VCaP (cell line): ENCODE results near the gene HLA-C.
"Not testable (repeated sequence)": the region's sequence is repeated elsewhere in the genome, so short reads cannot be mapped to it uniquely, and the experiment has no call there.

ENCODE experiments used
- H3K27ac ChIP-seq: fragments of 450-650 bp; 2 replicates; pipeline ENCODE4 v1.5.1; 2017
- CTCF ChIP-seq: fragments of 450-650 bp; conservative IDR thresholded peaks from 2 replicates; pipeline ENCODE4 v1.5.1; 2017; ENCODE audit warnings: mild to moderate bottlenecking, moderate library complexity

Gene HLA-C

GRCh38 chr6:31270788-31271640 lies 878 bp downstream of the HLA-C start:
- H3K27ac ChIP-seq: no peak overlapping the region
- TF ChIP-seq CTCF: no peak

DNA sequence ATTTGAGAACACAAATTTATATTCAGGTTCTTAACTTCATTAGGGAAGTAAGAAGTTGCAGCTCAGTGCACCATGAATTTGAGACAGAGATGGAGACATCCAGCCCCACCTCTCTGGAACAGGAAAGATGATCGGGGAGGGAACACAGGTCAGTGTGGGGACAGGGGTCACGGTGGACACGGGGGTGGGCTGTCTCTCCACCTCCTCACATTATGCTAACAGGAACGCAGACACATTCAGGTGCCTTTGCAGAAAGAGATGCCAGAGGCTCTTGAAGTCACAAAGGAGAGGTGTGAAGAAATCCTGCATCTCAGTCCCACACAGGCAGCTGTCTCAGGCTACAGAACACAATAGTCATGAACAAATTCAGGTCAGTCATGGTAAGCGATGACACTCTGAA lies 3.1 kb downstream of the HLA-C start:
- TF ChIP-seq CTCF: no peak
- no peak overlapping the region for H3K27ac ChIP-seq

DNA sequence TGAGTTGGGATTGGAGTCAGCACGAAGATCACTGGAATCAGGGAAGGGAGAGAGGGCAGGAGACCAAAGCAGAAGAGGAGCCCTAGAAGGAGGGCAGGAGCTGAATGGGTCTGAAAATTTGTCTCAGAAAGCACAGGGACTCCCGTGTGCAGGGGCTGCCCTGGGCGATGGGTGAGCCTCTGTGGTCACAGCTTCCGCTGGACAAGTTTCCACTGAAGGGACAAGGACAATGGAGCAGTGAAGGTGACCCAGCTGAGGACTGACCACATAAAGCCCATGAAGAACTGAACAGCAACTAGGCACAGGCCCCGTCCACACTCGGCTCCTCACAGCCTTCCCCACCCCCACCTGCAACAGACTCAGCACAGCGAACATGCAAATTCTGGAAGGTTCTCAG lies 3.5 kb downstream of the HLA-C start:
- H3K27ac ChIP-seq: no peak overlapping the region
- no peak for TF ChIP-seq CTCF

DNA sequence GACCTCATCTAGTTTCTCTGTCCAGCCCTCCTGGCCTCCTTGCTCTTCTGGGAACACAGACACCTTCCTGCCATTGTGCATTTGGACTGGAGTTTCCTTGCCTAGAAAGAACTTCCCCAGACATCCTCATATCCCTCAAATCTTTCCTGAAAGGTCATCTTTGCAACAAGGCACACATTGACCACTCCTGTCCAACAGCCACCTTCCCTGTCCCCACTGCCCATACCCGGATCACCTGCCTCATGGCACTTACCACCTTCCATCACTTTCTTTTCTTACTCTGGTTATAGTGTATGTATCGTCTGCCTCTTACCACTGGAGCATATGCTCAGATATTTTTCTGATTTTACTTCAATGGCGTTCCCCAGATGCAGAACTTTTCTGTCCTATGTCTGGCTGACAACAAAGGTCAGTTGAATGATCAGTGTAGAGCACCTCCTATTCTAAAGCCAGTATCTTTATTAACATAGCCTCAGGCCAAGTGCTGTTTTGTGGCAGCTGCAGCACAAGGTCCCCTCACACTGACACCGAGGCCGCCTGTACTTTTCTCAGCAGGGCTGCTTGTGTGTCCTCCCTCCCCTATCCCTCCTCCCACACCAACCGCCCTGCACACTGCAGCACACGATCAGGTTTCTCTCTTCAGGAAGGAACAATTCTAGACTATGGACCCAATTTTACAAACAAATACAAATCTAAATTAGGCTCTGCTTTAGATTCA lies 4.1 kb downstream of the HLA-C start:
- no peak for TF ChIP-seq CTCF
- H3K27ac ChIP-seq: no peak overlapping the region

GRCh38 chr6:31266567-31267360 lies 5.1 kb downstream of the HLA-C start:
- no peak overlapping the region for H3K27ac ChIP-seq
- no peak for TF ChIP-seq CTCF

- no peak for TF ChIP-seq CTCF
Measured at GRCh38 chr6:31265926-31266325, 6.0 kb downstream of the HLA-C start.

DNA sequence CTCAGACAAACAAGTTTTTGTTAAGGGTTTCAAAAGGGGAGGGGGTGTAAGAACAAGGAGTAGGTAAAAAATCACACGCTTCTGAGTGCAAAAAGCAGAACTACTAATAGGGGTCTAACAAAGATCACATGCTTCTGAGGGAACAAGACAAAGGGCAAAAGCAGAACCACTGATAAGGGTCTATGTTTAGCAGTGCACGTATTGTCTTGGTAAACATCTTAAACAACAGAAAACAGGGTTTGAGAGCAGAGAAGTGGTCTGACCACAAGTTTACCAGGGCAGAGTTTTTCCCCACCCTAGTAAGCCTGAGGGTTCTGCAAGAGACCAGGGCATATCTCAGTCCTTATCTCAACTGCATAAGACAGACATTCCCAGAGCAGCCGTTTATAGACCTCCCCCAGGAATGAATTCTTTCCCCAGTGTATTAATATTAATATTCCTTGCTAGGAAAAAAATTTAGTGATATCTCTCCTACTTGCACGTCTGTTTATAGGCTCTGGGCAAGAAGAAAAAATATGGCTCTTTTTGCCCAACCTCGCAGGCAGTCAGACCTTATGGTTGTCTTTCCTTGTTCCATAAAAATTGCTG lies 8.5 kb downstream of the HLA-C start:
- not testable (repeated sequence) for H3K27ac ChIP-seq

More at GRCh38 chr6:31265926-31266325, 6.0 kb downstream of the HLA-C start:
- H3K27ac ChIP-seq: no peak overlapping the region

DNA sequence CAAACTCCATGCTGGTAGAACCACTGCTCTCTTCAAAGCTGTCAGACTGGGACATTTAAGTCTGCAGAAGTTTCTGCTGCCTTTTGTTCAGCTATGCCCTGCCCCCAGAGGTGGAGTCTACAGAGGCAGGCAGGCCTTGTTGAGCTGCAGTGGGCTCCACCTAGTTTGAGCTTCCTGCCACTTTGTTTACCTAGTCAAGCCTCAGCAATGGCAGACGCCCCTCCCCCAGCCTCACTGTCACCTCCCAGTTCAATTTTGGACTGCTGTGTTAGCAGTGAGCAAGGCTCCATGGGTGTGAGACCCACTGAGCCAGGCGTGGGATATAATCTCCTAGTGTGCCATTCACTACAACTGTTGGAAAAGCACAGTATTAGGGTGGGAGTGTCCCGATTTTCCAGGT lies 11.9 kb downstream of the HLA-C start:
- H3K27ac ChIP-seq: not testable (repeated sequence)
